ENCODE results near the gene PLET1. TPM values are rescaled to one million over a fixed set of nuclear protein-coding genes. Genes with fewer than 3 reads are reported as not detected.

PLET1 gene
- total and polyA plus RNA-seq, 2 experiments from 2014 or later, result not detected

DNA sequence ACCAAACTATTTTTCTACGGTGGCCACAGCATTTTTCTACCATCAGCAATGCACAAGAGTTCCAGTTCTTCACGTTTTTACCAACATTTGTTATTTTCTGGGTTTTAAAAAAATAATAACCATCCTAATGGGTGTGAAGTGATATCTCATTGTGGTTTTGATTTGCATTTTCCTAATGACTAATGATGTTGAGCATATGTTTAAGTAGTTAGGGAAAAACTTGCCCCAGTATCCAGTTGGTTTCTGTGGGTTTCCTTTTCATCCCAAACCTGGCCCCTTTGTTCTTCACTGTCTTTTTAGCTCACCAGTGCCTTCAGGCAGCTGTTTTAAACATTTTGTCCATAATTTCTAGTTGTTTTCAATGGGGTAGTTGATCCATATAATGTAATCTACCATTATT is 49.1 kb downstream of the PLET1 start:
- no peak for DNase-seq (ENCODE audit: low spot score)
- Histone ChIP-seq H3K27me3 (no peaks in the 10 kb centered on the region), H3K4me1 (ENCODE audit: insufficient read depth) (peaks cover 3% of the 10 kb centered on the region), H3K4me2 (no peak overlapping the region), H3K36me3 (replicated peaks; ENCODE audit: insufficient read depth, low read depth) (no peaks in the 10 kb centered on the region), H2AFZ (no peak overlapping the region), H3K9me3 (ENCODE audit: low read depth) (no peaks in the 10 kb centered on the region), H3K79me2 (no peaks in the 10 kb centered on the region), H4K20me1 (ENCODE audit: insufficient read depth, poor library complexity, severe bottlenecking) (no peaks in the 10 kb centered on the region), H3K4me3 (no peak overlapping the region), H3K27ac (no peak overlapping the region), H3K9me2 (replicated peaks; ENCODE audit: insufficient read depth) (no peaks in the 10 kb centered on the region)
- WGBS (ENCODE audit: low lambda C conversion rate, missing lambda C conversion rate), result 62% methylated on average over 2 of the region's 2 CpGs
- TF ChIP-seq EZH2phosphoT487 (IDR thresholded peaks at IDR 0.05; ENCODE audit: low read depth, severe bottlenecking, unreplicated experiment) (no peak), EZH2 (IDR thresholded peaks at IDR 0.05; ENCODE audit: borderline replicate concordance) (no peak)
- TF ChIP-seq, protein P1, sequence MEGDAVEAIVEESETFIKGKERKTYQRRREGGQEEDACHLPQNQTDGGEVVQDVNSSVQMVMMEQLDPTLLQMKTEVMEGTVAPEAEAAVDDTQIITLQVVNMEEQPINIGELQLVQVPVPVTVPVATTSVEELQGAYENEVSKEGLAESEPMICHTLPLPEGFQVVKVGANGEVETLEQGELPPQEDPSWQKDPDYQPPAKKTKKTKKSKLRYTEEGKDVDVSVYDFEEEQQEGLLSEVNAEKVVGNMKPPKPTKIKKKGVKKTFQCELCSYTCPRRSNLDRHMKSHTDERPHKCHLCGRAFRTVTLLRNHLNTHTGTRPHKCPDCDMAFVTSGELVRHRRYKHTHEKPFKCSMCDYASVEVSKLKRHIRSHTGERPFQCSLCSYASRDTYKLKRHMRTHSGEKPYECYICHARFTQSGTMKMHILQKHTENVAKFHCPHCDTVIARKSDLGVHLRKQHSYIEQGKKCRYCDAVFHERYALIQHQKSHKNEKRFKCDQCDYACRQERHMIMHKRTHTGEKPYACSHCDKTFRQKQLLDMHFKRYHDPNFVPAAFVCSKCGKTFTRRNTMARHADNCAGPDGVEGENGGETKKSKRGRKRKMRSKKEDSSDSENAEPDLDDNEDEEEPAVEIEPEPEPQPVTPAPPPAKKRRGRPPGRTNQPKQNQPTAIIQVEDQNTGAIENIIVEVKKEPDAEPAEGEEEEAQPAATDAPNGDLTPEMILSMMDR (IDR thresholded peaks at IDR 0.05; ENCODE audit: poor library complexity), result no peak

DNA sequence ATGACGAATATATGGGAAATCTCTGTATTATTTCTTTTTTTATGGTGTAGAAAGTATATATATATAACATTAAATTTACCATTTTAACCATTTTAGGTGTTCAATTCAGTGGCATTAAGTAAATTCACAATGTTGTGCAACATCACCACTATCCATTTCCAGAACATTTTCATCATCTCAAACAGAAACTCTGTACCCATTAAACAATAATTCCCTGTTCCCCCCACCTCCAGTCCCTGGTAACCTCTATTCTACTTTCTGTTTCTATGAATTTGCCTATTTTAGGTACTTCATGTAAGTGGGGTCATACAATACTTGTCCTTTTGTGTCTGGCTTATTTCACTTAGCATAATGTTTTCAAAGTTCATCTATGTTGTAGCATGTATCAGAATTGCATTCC is 49.8 kb downstream of the PLET1 start:
- no peaks in the 10 kb centered on the region for H3K9me2 ChIP-seq (replicated peaks; ENCODE audit: insufficient read depth)
- TF ChIP-seq EZH2 (IDR thresholded peaks at IDR 0.05; ENCODE audit: borderline replicate concordance), result no peak
- TF ChIP-seq, protein P1 (IDR thresholded peaks at IDR 0.05; ENCODE audit: poor library complexity), result no peak
- no peak for TF ChIP-seq EZH2phosphoT487 (IDR thresholded peaks at IDR 0.05; ENCODE audit: low read depth, severe bottlenecking, unreplicated experiment)
- 65% methylated on average over 1 of the region's 1 CpG for WGBS (ENCODE audit: low lambda C conversion rate, missing lambda C conversion rate)

DNA sequence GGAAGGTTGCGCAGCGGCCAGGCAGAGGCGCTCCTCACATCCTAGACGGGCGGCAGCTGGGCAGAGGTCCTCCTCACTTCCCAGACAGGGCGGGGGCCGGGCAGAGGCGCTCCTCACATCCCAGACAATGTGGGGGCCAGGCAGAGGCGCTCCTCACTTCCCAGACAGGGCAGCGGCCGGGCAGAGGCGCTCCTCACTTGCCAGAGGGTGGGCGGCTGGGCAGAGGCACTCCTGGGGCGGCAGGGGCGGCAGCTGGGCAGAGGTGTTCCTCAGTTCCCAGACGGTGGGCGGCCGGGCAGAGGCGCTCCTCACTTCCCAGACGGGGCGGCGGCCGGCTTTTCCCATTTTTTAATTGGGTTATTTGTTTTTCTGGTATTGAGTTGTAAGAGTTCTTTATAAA is 54.6 kb downstream of the PLET1 start:
- Histone ChIP-seq H3K9me2 (replicated peaks; ENCODE audit: insufficient read depth) (no peaks in the 10 kb centered on the region), H3K4me1 (ENCODE audit: insufficient read depth) (no peaks in the 10 kb centered on the region)
- 98% methylated on average over 23 of the region's 23 CpGs for WGBS (ENCODE audit: low lambda C conversion rate, missing lambda C conversion rate)

More for the DNA sequence above, 49.8 kb downstream of the PLET1 start:
- no peaks in the 10 kb centered on the region for H3K27me3 ChIP-seq
- H3K4me3 ChIP-seq, result no peak overlapping the region
- H3K79me2 ChIP-seq, result no peaks in the 10 kb centered on the region
- H2AFZ ChIP-seq, result no peak overlapping the region
- H3K4me2 ChIP-seq, result no peak overlapping the region
- no peak for DNase-seq (ENCODE audit: low spot score)
- H3K4me1 ChIP-seq (ENCODE audit: insufficient read depth), result peaks cover 3% of the 10 kb centered on the region
- H3K27ac ChIP-seq, result no peak overlapping the region
- no peaks in the 10 kb centered on the region for H4K20me1 ChIP-seq (ENCODE audit: insufficient read depth, poor library complexity, severe bottlenecking)
- H3K36me3 ChIP-seq (replicated peaks; ENCODE audit: insufficient read depth, low read depth), result no peaks in the 10 kb centered on the region
- no peaks in the 10 kb centered on the region for H3K9me3 ChIP-seq (ENCODE audit: low read depth)

More for the DNA sequence above, 54.6 kb downstream of the PLET1 start:
- Histone ChIP-seq H3K27ac (no peak overlapping the region), H3K36me3 (replicated peaks; ENCODE audit: insufficient read depth, low read depth) (no peaks in the 10 kb centered on the region), H3K27me3 (no peaks in the 10 kb centered on the region), H3K4me2 (no peak overlapping the region), H3K9me3 (ENCODE audit: low read depth) (no peaks in the 10 kb centered on the region), H4K20me1 (ENCODE audit: insufficient read depth, poor library complexity, severe bottlenecking) (no peaks in the 10 kb centered on the region), H3K4me3 (no peak overlapping the region), H2AFZ (no peak overlapping the region), H3K79me2 (no peaks in the 10 kb centered on the region)
- TF ChIP-seq EZH2phosphoT487 (IDR thresholded peaks at IDR 0.05; ENCODE audit: low read depth, severe bottlenecking, unreplicated experiment), result no peak
- TF ChIP-seq EZH2 (IDR thresholded peaks at IDR 0.05; ENCODE audit: borderline replicate concordance), result no peak
- TF ChIP-seq, protein P1 (IDR thresholded peaks at IDR 0.05; ENCODE audit: poor library complexity), result no peak
- no peak for DNase-seq (ENCODE audit: low spot score)

Data from hepatocyte (in vitro differentiated cells).